HepG2 (cell line): ENCODE data around the gene DSCAML1. TPM values are rescaled to one million over a fixed set of nuclear protein-coding genes. Genes with fewer than 3 reads are reported as not detected.

Experiments used
- DMAP1 ChIP-seq: IDR thresholded peaks from 2 replicates; pipeline ENCODE4 v1.6.1; 2016
- EP300 ChIP-seq, 3 experiments: sonication (generic) in 1 of 3; formaldehyde crosslinking in 1 of 3; IDR thresholded peaks; 2 replicates each; pipeline versions ENCODE4 v1.5.1 to v1.6.1; 2011 to 2020; ENCODE audit warnings: low read depth in 2 of 3, low read length in 2 of 3, borderline replicate concordance in 1 of 3, improper control_type of control experiment in 1 of 3, mild to moderate bottlenecking in 1 of 3, missing genetic modification reagents in 1 of 3, moderate library complexity in 1 of 3
- LCORL ChIP-seq, 2 experiments: fragments of 450-650 bp in 1 of 2; sonication (generic) in 1 of 2; formaldehyde crosslinking in 1 of 2; IDR thresholded peaks; 2 replicates each; pipeline versions ENCODE4 v1.5.0 to v1.6.1; 2017 to 2020; ENCODE audit warnings: antibody characterized with exemption in 1 of 2, missing genetic modification reagents in 1 of 2
- MIXL1 ChIP-seq: IDR thresholded peaks from 2 replicates; pipeline ENCODE4 v1.6.1; 2016
- PAX8 ChIP-seq: sonication (generic); formaldehyde crosslinking; IDR thresholded peaks from 2 replicates; pipeline ENCODE4 v1.8.0; 2022; ENCODE audit warnings: mild to moderate bottlenecking, missing genetic modification reagents, borderline replicate concordance
- SALL1 ChIP-seq: sonication (generic); formaldehyde crosslinking; IDR thresholded peaks from 2 replicates; pipeline ENCODE4 v1.8.0; 2022; ENCODE audit warnings: mild to moderate bottlenecking, missing genetic modification reagents
- SMAD9 ChIP-seq: sonication (generic); formaldehyde crosslinking; IDR thresholded peaks from 2 replicates; pipeline ENCODE4 v1.5.1; 2020; ENCODE audit warnings: mild to moderate bottlenecking, missing genetic modification reagents
- TSC22D2 ChIP-seq: sonication (generic); formaldehyde crosslinking; IDR thresholded peaks from 2 replicates; pipeline ENCODE4 v1.5.1; 2020; ENCODE audit warnings: missing genetic modification reagents, mild to moderate bottlenecking, borderline replicate concordance
- ZBTB7A ChIP-seq: sonication (generic); formaldehyde crosslinking; IDR thresholded peaks from 2 replicates; pipeline ENCODE4 v1.8.0; 2022; ENCODE audit warnings: mild to moderate bottlenecking, missing genetic modification reagents
- ZFP36L1 ChIP-seq: sonication (generic); formaldehyde crosslinking; IDR thresholded peaks from 2 replicates; pipeline ENCODE4 v1.8.0; 2022; ENCODE audit warnings: mild to moderate bottlenecking, missing genetic modification reagents, moderate library complexity
- ZKSCAN8 ChIP-seq: IDR thresholded peaks from 2 replicates; pipeline ENCODE4 v1.6.1; 2016; ENCODE audit warnings: borderline replicate concordance, missing genetic modification reagents, missing compliant biosample characterization
- ZNF230 ChIP-seq: sonication (generic); formaldehyde crosslinking; IDR thresholded peaks from 2 replicates; pipeline ENCODE4 v1.4.0; 2020; ENCODE audit warnings: mild to moderate bottlenecking, missing genetic modification reagents
- ZNF3 ChIP-seq: IDR thresholded peaks from 2 replicates; pipeline ENCODE4 v1.7.0; 2017; ENCODE audit warnings: inconsistent platforms
- ZNF891 ChIP-seq: sonication (generic); formaldehyde crosslinking; IDR thresholded peaks from 2 replicates; pipeline ENCODE4 v1.5.0; 2020; ENCODE audit warnings: mild to moderate bottlenecking, missing genetic modification reagents
- polyA plus RNA-seq, 8 experiments: library from polyadenylated mRNA; depleted of rRNA in 3 of 8; stranded (reverse) in 7 of 8; unstranded in 1 of 8; fragments of >200 nt; fragmentation: Illumina TruSeq in 4 of 8; extraction: Trizol in 4 of 8; gene quantifications; 2 replicates each; pipeline versions ENCODE4 v1.2.1 to v1.2.3, GENCODE V29; 2011 to 2016; ENCODE audit warnings: low read depth in 4 of 8, missing spikeins in 1 of 8, mixed read lengths in 1 of 8; ENCODE audit not compliant: insufficient read depth in 1 of 8
- total RNA-seq, 5 experiments: library from RNA; depleted of rRNA; stranded (reverse); fragments of >200 nt; fragmentation: Illumina TruSeq; extraction: Trizol; gene quantifications; 2 replicates each; pipeline ENCODE4 v1.2.3, GENCODE V29; 2016; ENCODE audit warnings: low read depth in 1 of 5
- TF ChIP-seq, protein P1 (sequence below): sonication (generic); formaldehyde crosslinking; IDR thresholded peaks from 2 replicates; pipeline ENCODE4 v1.4.0; 2020; ENCODE audit warnings: missing genetic modification reagents
- TF ChIP-seq, protein P2 (sequence below), 2 experiments: sonication (generic) in 1 of 2; formaldehyde crosslinking in 1 of 2; IDR thresholded peaks; 2 replicates each; pipeline versions ENCODE4 v1.6.1 to v1.9.0; 2014 to 2022; ENCODE audit warnings: antibody characterized with exemption in 1 of 2, borderline replicate concordance in 1 of 2, inconsistent platforms in 1 of 2, low read depth in 1 of 2, missing genetic modification reagents in 1 of 2
- TF ChIP-seq, protein P3 (sequence below): sonication (generic); formaldehyde crosslinking; IDR thresholded peaks from 2 replicates; pipeline ENCODE4 v1.5.0; 2020; ENCODE audit warnings: mild to moderate bottlenecking, missing genetic modification reagents, moderate library complexity

DSCAML1 gene
- total and polyA plus RNA-seq, 2 of the 13 experiments (the other 11 are each of a cell fraction or from before 2014, with no cell fraction given) = 0.29 to 0.40 TPM

DNA sequence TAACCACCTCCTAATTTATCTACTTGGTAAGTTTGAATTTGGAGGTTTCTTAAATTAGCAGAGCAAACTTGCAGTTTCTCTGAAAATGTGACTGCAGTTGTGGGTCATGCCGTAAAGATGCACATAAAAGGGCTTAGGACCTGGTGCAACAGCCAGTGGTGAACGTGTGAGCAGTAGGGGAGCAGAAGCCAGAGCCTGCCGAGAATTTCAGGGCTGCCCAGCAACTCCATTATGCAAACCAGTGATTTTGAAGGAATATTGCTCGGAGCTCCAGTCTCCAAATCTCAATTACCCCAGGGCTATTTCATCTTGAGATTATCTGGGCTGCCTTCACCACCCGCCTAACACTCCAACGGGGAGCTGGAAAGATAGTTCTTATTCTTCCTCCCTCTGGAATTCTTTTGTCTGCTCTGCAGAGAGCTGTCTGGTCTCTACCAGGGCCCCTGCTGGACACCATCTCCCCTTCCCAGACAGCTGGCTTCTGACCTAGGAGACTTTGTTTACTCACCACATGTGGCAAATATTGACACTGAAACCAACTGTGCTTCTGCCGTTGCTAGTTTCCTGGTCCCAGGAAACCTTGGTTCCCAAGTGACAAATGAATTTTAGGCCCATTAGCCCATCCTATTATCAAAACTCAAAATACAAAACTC lies 93.9 kb downstream of the DSCAML1 start (continued):
- TF ChIP-seq SMAD9 (CRISPR knock-in tag) = no peak
- TF ChIP-seq ZNF3 (CRISPR knock-in tag) = no peak
- no peak for TF ChIP-seq ZNF891 (CRISPR knock-in tag)
- TF ChIP-seq ZNF230 (CRISPR knock-in tag) = no peak
- TF ChIP-seq, protein P1, sequence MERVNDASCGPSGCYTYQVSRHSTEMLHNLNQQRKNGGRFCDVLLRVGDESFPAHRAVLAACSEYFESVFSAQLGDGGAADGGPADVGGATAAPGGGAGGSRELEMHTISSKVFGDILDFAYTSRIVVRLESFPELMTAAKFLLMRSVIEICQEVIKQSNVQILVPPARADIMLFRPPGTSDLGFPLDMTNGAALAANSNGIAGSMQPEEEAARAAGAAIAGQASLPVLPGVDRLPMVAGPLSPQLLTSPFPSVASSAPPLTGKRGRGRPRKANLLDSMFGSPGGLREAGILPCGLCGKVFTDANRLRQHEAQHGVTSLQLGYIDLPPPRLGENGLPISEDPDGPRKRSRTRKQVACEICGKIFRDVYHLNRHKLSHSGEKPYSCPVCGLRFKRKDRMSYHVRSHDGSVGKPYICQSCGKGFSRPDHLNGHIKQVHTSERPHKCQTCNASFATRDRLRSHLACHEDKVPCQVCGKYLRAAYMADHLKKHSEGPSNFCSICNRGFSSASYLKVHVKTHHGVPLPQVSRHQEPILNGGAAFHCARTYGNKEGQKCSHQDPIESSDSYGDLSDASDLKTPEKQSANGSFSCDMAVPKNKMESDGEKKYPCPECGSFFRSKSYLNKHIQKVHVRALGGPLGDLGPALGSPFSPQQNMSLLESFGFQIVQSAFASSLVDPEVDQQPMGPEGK (CRISPR knock-in tag) = 0 out of 2 replicates have a peak, but pooled peaks have one; percentile 24
- no peak for TF ChIP-seq DMAP1 (CRISPR knock-in tag)
- TF ChIP-seq MIXL1 (CRISPR knock-in tag) = no peak
- TF ChIP-seq, protein P2, sequence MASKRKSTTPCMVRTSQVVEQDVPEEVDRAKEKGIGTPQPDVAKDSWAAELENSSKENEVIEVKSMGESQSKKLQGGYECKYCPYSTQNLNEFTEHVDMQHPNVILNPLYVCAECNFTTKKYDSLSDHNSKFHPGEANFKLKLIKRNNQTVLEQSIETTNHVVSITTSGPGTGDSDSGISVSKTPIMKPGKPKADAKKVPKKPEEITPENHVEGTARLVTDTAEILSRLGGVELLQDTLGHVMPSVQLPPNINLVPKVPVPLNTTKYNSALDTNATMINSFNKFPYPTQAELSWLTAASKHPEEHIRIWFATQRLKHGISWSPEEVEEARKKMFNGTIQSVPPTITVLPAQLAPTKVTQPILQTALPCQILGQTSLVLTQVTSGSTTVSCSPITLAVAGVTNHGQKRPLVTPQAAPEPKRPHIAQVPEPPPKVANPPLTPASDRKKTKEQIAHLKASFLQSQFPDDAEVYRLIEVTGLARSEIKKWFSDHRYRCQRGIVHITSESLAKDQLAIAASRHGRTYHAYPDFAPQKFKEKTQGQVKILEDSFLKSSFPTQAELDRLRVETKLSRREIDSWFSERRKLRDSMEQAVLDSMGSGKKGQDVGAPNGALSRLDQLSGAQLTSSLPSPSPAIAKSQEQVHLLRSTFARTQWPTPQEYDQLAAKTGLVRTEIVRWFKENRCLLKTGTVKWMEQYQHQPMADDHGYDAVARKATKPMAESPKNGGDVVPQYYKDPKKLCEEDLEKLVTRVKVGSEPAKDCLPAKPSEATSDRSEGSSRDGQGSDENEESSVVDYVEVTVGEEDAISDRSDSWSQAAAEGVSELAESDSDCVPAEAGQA (IDR thresholded peaks at IDR 0.05; ENCODE audit: low read depth) = no peak
- TF ChIP-seq, protein P2 (CRISPR knock-in tag; IDR thresholded peaks at IDR 0.05; ENCODE audit: borderline replicate concordance) = no peak
- no peak for TF ChIP-seq ZFP36L1 (CRISPR knock-in tag)
- TF ChIP-seq TSC22D2 = no peak
- 0 out of 4 replicates have a peak, but pooled peaks of 1 of the 2 experiments have one; percentile 23 for TF ChIP-seq EP300 (IDR thresholded peaks at IDR 0.05; ENCODE audit: low read depth in 2 of 2, low read length in 2 of 2)
- TF ChIP-seq EP300 (CRISPR knock-in tag; IDR thresholded peaks at IDR 0.05; ENCODE audit: borderline replicate concordance) = no peak
- TF ChIP-seq SALL1 (CRISPR knock-in tag) = peak; percentile 62
- TF ChIP-seq, protein P3, sequence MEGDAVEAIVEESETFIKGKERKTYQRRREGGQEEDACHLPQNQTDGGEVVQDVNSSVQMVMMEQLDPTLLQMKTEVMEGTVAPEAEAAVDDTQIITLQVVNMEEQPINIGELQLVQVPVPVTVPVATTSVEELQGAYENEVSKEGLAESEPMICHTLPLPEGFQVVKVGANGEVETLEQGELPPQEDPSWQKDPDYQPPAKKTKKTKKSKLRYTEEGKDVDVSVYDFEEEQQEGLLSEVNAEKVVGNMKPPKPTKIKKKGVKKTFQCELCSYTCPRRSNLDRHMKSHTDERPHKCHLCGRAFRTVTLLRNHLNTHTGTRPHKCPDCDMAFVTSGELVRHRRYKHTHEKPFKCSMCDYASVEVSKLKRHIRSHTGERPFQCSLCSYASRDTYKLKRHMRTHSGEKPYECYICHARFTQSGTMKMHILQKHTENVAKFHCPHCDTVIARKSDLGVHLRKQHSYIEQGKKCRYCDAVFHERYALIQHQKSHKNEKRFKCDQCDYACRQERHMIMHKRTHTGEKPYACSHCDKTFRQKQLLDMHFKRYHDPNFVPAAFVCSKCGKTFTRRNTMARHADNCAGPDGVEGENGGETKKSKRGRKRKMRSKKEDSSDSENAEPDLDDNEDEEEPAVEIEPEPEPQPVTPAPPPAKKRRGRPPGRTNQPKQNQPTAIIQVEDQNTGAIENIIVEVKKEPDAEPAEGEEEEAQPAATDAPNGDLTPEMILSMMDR (CRISPR knock-in tag) = peak; percentile 33; the same call in 1 of the 2 replicates
- TF ChIP-seq PAX8 (CRISPR knock-in tag) = no peak
- TF ChIP-seq ZKSCAN8 (CRISPR knock-in tag) = no peak
- TF ChIP-seq LCORL (IDR thresholded peaks at IDR 0.05) = no peak
- TF ChIP-seq LCORL (CRISPR knock-in tag; IDR thresholded peaks at IDR 0.05) = peak; percentile 33; the same call in 1 of the 2 replicates
- no peak for TF ChIP-seq ZBTB7A
